ENCODE data around the gene VPREB1.
"Not testable (repeated sequence)": the region's sequence is repeated elsewhere in the genome, so short reads cannot be mapped to it uniquely, and the experiment has no call there.

VPREB1 gene

GRCh38 chr22:22245935-22246525 is 1.4 kb downstream of the VPREB1 start:
- no peak for DNase-seq

DNA sequence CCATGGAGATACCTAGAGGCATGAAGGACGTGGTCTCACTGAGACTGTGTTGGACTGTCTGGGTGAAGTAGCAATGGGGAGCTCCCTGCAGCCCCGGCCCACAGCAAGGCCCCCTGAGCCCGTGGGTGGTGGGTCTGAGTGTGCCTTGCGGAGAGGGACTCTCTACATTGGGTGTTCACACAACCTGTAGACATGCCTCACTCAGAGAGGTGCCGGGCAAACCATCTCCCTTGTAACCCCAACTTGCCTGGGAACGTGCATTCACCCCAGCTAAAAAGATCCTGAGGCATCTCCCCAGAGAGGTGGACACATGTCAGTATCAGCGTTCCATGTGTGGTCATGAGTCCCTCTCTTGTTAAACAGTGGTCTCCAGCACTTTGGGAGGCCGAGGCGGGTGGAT is 2.1 kb downstream of the VPREB1 start:
- DNase-seq, result no peak

- no peak for DNase-seq
These were observed 4.3 kb downstream of the VPREB1 start for GRCh38 chr22:22248878-22249277.

GRCh38 chr22:22250651-22251050 is 6.1 kb downstream of the VPREB1 start:
- DNase-seq, result not testable (repeated sequence)

DNA sequence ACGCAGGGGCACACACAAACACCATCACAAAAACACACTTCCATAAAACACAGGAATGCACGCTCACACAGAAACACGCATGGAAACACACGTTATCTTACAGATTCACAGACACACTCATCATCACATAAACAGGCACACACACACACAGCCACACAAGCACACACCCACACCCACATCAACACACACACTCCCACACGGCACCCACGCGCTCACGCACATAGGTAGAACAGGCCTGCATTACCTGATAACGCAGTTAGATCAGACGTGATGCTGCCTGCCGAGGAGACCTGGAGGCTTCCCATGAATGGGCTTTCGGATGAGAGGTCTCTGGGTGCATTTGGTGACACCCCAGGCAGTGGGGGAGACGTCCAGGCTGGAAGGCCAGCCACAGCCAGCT is 11.5 kb downstream of the VPREB1 start:
- not testable (repeated sequence) for DNase-seq

GRCh38 chr22:22258597-22259415 is 14.2 kb downstream of the VPREB1 start:
- DNase-seq, result not testable (repeated sequence)

- not testable (repeated sequence) for DNase-seq
These were observed 15.6 kb downstream of the VPREB1 start for GRCh38 chr22:22260169-22260568.

DNA sequence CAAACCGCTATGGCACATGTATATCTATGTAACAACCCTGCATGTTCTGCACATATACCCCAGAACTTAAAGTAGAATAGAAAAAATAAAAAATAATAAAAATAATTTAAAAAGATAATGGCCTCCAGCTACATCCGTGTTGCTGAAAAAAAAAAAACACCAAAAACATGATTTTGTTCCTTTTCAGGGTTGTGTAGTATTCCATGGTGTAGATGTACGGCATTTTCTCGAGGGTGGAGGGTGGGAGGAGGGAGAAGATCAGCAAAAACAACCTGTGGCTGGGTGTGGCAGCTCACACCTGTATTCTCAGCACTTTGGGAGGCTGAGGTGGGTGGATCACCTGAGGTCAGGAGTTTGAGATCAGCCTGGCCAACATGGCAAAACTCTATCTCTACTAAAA is 16.0 kb downstream of the VPREB1 start:
- not testable (repeated sequence) for DNase-seq

- not testable (repeated sequence) for DNase-seq
These were observed 17.9 kb downstream of the VPREB1 start for GRCh38 chr22:22262332-22263074.

GRCh38 chr22:22263823-22264222 is 19.2 kb downstream of the VPREB1 start:
- not testable (repeated sequence) for DNase-seq

DNA sequence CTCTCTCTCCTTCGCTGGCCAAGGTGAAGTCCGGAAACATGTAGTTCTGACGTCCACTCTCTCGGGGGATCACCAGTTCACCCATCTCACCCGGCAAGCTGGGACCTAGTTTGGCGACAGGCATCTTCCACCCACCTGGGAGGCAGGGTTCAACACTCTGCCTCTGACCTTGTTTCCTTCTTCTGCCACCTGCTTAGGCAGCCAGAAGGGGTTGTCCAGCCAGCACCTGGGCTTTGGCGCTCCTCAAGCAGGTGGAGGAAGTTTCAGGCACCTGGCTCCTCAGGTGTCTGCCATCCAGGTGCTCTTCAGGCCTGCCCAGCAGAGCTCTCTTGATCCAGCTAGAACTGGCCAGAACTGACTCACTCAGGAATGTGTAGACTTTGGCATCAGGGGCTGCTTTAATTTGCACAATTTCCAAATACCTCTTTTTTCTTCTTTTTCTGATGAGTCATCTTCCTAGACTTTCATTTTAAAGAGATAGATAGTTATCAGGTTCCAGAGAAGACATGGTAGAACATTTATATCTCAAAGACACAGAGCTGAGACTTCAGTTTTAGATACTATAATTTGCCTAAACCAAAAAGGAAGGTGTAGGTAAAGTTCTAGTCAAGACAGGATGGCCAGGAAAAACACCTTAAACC is 25.6 kb downstream of the VPREB1 start:
- not testable (repeated sequence) for DNase-seq

- not testable (repeated sequence) for DNase-seq
These were observed 32.8 kb downstream of the VPREB1 start for GRCh38 chr22:22277423-22277822.

- DNase-seq, result not testable (repeated sequence)
These were observed 40.6 kb downstream of the VPREB1 start for GRCh38 chr22:22284962-22285756.

- not testable (repeated sequence) for DNase-seq
These were observed 42.0 kb downstream of the VPREB1 start for GRCh38 chr22:22286390-22287105.

GRCh38 chr22:22287106-22287626 is 42.6 kb downstream of the VPREB1 start:
- DNase-seq, result not testable (repeated sequence)

DNA sequence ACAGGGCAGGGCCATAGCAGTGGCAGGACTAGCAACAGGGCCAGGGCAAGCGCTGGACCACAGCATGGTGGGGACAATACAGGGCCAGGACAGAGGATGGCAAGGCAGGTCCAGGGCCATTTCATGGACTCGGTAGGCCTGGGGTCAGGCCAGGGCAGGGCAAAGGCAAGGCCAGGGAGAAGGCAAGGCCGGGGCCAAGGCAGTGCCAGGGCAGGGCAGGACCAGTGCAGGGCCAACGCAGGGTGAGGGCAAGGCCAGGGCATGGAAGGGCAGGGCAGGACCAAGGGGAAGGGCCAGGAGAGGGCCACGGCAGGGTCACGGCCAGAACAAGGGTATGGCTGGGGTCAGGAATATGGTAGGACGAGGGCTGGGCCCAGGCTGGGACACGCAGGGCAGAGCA is 45.1 kb downstream of the VPREB1 start:
- DNase-seq, result not testable (repeated sequence)

DNA sequence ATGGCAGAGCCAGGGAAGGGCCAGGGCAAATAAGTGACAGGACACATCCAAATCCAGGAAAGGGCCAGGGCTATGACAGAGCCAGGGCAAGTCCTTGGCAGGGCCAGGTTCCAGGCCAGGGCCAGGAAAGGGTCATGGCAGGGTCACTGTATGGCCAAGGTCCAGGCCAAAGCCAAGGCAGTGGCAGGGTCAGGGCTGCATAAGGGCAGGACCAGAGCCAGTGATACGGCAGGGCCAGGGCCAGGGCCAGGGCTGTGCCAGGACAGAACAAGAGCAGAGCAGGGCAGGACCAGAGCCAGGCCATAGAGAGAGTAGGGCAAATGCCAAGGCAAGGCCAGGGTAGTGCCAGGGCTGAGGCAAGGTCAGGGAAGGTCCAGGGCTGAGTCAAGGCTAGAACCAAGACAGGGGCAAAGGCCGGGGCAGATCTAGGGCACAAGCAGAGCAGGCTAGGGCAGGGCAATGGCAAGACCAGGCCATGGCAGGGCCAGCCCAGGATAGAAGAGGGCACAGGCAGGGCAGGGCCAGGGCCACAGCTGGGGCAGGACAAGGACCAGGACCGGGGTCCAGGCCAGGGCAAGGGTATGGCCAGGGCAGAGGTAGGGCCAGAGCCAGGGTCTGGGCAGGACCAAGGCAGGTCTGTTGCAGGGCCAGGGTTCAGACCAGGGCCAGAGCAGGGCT is 46.7 kb downstream of the VPREB1 start:
- DNase-seq, result not testable (repeated sequence)

- DNase-seq, result not testable (repeated sequence)
These were observed 48.1 kb downstream of the VPREB1 start for GRCh38 chr22:22292656-22293055.

GRCh38 chr22:22293436-22293835 is 48.9 kb downstream of the VPREB1 start:
- not testable (repeated sequence) for DNase-seq
